HUES48 (cell line): ENCODE data around the gene AP3D1.

Source experiments
- H3K27ac ChIP-seq: one replicate; pipeline ENCODE4 v1.7.0; 2013; ENCODE audit warnings: low read depth, low read length, inconsistent platforms
- H3K27me3 ChIP-seq: 2 replicates; pipeline ENCODE4 v1.6.1; 2013; ENCODE audit warnings: mild to moderate bottlenecking, low read length; ENCODE audit not compliant: control insufficient read depth, insufficient read depth
- H3K36me3 ChIP-seq: 2 replicates; pipeline ENCODE4 v1.6.1; 2013; ENCODE audit warnings: low read length; ENCODE audit not compliant: control insufficient read depth, insufficient read depth
- H3K4me1 ChIP-seq: 2 replicates; pipeline ENCODE4 v1.6.1; 2013; ENCODE audit warnings: mild to moderate bottlenecking, low read length; ENCODE audit not compliant: control insufficient read depth, insufficient read depth
- H3K4me3 ChIP-seq: 2 replicates; pipeline ENCODE4 v1.5.1; 2013; ENCODE audit warnings: mild to moderate bottlenecking, low read depth, low read length
- H3K9ac ChIP-seq: 2 replicates; pipeline ENCODE4 v1.6.1; 2013; ENCODE audit warnings: mild to moderate bottlenecking, low read depth, low read length, moderate library complexity
- H3K9me3 ChIP-seq: 2 replicates; pipeline ENCODE4 v1.6.1; 2013; ENCODE audit warnings: low read length; ENCODE audit not compliant: control insufficient read depth, insufficient read depth

The AP3D1 gene

GRCh38 chr19:2077833-2078619 is 73.3 kb downstream of the AP3D1 start:
- Histone ChIP-seq H3K9ac (no peak overlapping the region), H3K27me3 (no peaks in the 10 kb centered on the region), H3K27ac (no peak overlapping the region), H3K36me3 (no peaks in the 10 kb centered on the region; the same call in 1 of the 2 replicates), H3K9me3 (no peaks in the 10 kb centered on the region), H3K4me1 (no peaks in the 10 kb centered on the region), H3K4me3 (no peak overlapping the region)

- Histone ChIP-seq H3K27me3 (no peaks in the 10 kb centered on the region), H3K27ac (no peak overlapping the region), H3K9ac (no peak overlapping the region), H3K9me3 (no peaks in the 10 kb centered on the region), H3K36me3 (no peaks in the 10 kb centered on the region; the same call in 1 of the 2 replicates), H3K4me1 (no peaks in the 10 kb centered on the region), H3K4me3 (no peak overlapping the region)
Measured at GRCh38 chr19:2077398-2077797, 74.0 kb downstream of the AP3D1 start.

GRCh38 chr19:2076526-2076944 is 74.8 kb downstream of the AP3D1 start:
- no peaks in the 10 kb centered on the region for H3K4me1 ChIP-seq

GRCh38 chr19:2072757-2073551 is 78.4 kb downstream of the AP3D1 start:
- H3K27ac ChIP-seq: no peak overlapping the region
- no peaks in the 10 kb centered on the region for H3K27me3 ChIP-seq
- no peak overlapping the region for H3K9ac ChIP-seq
- H3K4me1 ChIP-seq: no peaks in the 10 kb centered on the region
- H3K36me3 ChIP-seq: no peaks in the 10 kb centered on the region; the same call in 1 of the 2 replicates
- H3K9me3 ChIP-seq: no peaks in the 10 kb centered on the region
- no peak overlapping the region for H3K4me3 ChIP-seq

More at GRCh38 chr19:2076526-2076944, 74.8 kb downstream of the AP3D1 start:
- no peaks in the 10 kb centered on the region; the same call in 1 of the 2 replicates for H3K36me3 ChIP-seq
- H3K27ac ChIP-seq: no peak overlapping the region
- no peak overlapping the region for H3K4me3 ChIP-seq
- no peaks in the 10 kb centered on the region for H3K9me3 ChIP-seq
- no peak overlapping the region for H3K9ac ChIP-seq
- no peaks in the 10 kb centered on the region for H3K27me3 ChIP-seq

GRCh38 chr19:2070986-2071673 is 80.2 kb downstream of the AP3D1 start:
- H3K4me3 ChIP-seq: no peak overlapping the region
- H3K36me3 ChIP-seq: no peaks in the 10 kb centered on the region
- H3K9ac ChIP-seq: no peak overlapping the region
- no peak overlapping the region for H3K27ac ChIP-seq
- no peaks in the 10 kb centered on the region for H3K9me3 ChIP-seq
- H3K4me1 ChIP-seq: no peaks in the 10 kb centered on the region
- no peaks in the 10 kb centered on the region for H3K27me3 ChIP-seq

GRCh38 chr19:2070436-2070827 is 80.9 kb downstream of the AP3D1 start:
- H3K36me3 ChIP-seq: no peaks in the 10 kb centered on the region
- no peaks in the 10 kb centered on the region for H3K27me3 ChIP-seq
- no peaks in the 10 kb centered on the region for H3K4me1 ChIP-seq
- H3K27ac ChIP-seq: no peak overlapping the region
- H3K4me3 ChIP-seq: no peak overlapping the region
- no peak overlapping the region for H3K9ac ChIP-seq
- H3K9me3 ChIP-seq: no peaks in the 10 kb centered on the region

- H3K9me3 ChIP-seq: no peaks in the 10 kb centered on the region
- H3K4me3 ChIP-seq: no peak overlapping the region
- no peaks in the 10 kb centered on the region for H3K36me3 ChIP-seq
- H3K9ac ChIP-seq: no peak overlapping the region
- no peak overlapping the region for H3K27ac ChIP-seq
- peaks cover 15% of the 10 kb centered on the region for H3K4me1 ChIP-seq
- no peaks in the 10 kb centered on the region for H3K27me3 ChIP-seq
Measured at GRCh38 chr19:2064788-2065524, 86.4 kb downstream of the AP3D1 start.

- Histone ChIP-seq H3K27me3 (no peaks in the 10 kb centered on the region), H3K4me1 (peaks cover 17% of the 10 kb centered on the region), H3K27ac (no peak overlapping the region)
Measured at GRCh38 chr19:2064395-2064787, 87.0 kb downstream of the AP3D1 start.

GRCh38 chr19:2063824-2064223 is 87.5 kb downstream of the AP3D1 start:
- Histone ChIP-seq H3K27me3 (no peaks in the 10 kb centered on the region), H3K27ac (no peak overlapping the region), H3K4me3 (no peak overlapping the region), H3K9ac (no peak overlapping the region), H3K4me1 (peaks cover 18% of the 10 kb centered on the region), H3K9me3 (no peaks in the 10 kb centered on the region), H3K36me3 (no peaks in the 10 kb centered on the region)

More at GRCh38 chr19:2064395-2064787, 87.0 kb downstream of the AP3D1 start:
- H3K36me3 ChIP-seq: no peaks in the 10 kb centered on the region
- H3K4me3 ChIP-seq: no peak overlapping the region
- no peak overlapping the region for H3K9ac ChIP-seq
- no peaks in the 10 kb centered on the region for H3K9me3 ChIP-seq

- H3K9me3 ChIP-seq: no peaks in the 10 kb centered on the region
- H3K27me3 ChIP-seq: no peaks in the 10 kb centered on the region
- H3K4me1 ChIP-seq: peaks cover 18% of the 10 kb centered on the region
- H3K27ac ChIP-seq: no peak overlapping the region
- H3K9ac ChIP-seq: no peak overlapping the region
- H3K4me3 ChIP-seq: no peak overlapping the region
- no peaks in the 10 kb centered on the region for H3K36me3 ChIP-seq
Measured at GRCh38 chr19:2062770-2063169, 88.6 kb downstream of the AP3D1 start.
